ENCODE measurements around the gene BMP8A. TPM values are rescaled to one million over a fixed set of nuclear protein-coding genes. Genes with fewer than 3 reads are reported as not detected.
A peak's percentile ranks its signal among the peaks of the same experiment; 100 is the strongest.

BMP8A gene
- total RNA-seq, 2 experiments from 2014 or later = 0.20 TPM; not detected in 1

DNA sequence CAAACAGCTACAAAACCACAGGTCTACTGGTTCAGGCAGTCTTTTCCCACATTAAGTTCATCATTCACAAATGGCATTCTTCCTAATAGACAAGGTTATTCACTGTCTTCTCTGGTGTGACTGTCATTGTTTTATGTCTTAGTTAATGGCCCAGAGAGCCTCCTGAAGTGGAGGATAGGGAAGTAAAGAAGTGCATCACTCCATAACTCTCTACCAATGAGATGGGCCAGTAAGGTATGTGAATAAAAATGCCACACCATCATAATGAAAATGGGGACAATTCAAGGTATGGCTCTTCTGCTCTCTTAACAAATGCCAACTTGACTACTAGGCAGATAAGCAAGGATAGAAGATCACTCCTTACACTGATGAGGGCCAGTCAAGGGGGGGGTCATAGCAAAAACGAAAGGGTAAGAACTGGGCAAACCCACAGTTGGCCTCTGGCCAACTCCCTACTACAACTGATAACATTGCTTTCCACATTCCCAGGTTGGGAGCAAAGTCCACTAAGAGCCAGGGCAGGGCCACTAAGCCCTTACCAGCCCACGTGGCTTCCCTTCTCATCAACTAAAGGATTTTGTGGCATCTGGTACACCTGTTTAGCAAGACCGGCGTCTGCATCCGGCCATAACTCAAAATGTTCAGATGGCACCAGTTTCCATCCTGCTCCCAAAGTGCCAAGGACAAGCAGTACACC lies 75.2 kb downstream of the BMP8A start:
- Mint-ChIP-seq H3K27me3 (no peaks in the 10 kb centered on the region), H3K4me3 (no peak overlapping the region), H3K9me3 (no peaks in the 10 kb centered on the region), H3K27ac (no peak overlapping the region), H3K4me1 (peaks cover 12% of the 10 kb centered on the region), H3K36me3 (peaks cover 46% of the 10 kb centered on the region)
- no peak for DNase-seq
- ATAC-seq (ENCODE audit: low read depth) = no peak
- POLR2A ChIA-PET = no interaction called here

DNA sequence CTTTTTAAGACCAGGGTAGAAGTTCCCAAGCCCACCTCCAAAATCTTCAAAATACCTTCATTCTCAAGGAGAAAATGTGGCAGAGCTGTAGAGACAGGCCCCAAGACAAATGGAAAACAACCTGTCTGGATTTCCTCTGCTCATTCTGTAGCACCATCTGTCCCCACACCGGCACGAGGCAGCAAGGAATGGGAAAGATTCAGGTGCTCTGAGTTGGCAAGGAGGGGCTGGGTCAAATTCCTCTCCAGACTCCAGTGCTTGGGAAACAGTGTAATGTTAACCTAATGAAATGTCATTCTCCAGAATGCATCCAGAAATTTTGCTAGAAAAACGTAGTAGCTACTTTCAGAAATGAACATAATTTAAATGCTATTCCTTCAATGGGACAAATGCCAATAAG lies 75.9 kb downstream of the BMP8A start:
- Mint-ChIP-seq H3K36me3 (peaks cover 45% of the 10 kb centered on the region), H3K4me3 (no peak overlapping the region), H3K27ac (no peak overlapping the region), H3K9me3 (no peaks in the 10 kb centered on the region), H3K4me1 (peaks cover 16% of the 10 kb centered on the region), H3K27me3 (no peaks in the 10 kb centered on the region)
- no peak for ATAC-seq (ENCODE audit: low read depth)
- POLR2A ChIA-PET = no interaction called here
- no peak for DNase-seq

DNA sequence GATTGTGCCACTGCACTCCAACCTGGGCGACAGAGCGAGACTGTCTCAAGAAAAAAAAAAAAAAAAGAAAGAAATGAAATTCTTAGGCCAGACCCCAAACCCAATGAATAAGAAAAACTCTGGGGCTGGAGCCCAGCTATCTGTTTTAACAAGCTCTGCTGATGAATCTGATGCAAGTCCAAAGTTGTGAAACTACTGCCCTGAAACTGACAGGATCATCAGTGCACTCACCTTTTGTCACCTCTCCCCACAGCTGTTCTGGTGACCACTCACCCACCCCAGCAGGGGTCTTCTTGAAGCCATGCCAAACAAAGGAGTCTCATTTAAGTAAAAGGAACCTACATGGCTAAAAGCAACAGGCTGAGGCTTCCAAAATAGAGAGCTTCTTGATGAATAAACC lies 76.8 kb downstream of the BMP8A start:
- peaks cover 19% of the 10 kb centered on the region for H3K4me1 Mint-ChIP-seq
- H3K36me3 Mint-ChIP-seq = peaks cover 41% of the 10 kb centered on the region
- H3K4me3 Mint-ChIP-seq = no peak overlapping the region
- POLR2A ChIA-PET = no interaction called here
- no peak for ATAC-seq (ENCODE audit: low read depth)
- no peaks in the 10 kb centered on the region for H3K27me3 Mint-ChIP-seq
- H3K27ac Mint-ChIP-seq = no peak overlapping the region
- DNase-seq = no peak
- H3K9me3 Mint-ChIP-seq = no peaks in the 10 kb centered on the region

DNA sequence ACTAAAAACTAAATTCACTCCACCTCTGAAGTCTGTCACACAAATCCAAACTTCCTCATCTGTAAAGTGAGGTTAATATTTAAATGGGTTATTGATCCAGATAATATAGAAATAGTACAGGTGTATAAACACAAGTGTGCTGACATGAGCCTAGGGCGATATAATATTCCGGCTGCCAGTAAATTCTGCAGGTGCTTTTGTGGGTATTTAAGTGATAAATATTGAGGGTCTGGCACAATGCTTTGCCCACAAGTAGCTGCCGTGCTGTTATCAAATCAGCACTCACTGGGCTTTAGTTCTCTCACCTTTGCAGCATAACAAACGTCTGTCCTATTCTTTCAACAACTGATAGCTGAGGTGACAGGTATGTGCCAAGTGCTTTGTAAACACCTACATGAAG lies 77.6 kb downstream of the BMP8A start:
- no peak overlapping the region for H3K4me3 Mint-ChIP-seq
- no peak for ATAC-seq (ENCODE audit: low read depth)
- no peaks in the 10 kb centered on the region for H3K27me3 Mint-ChIP-seq
- no peak for DNase-seq
- no peak overlapping the region for H3K27ac Mint-ChIP-seq
- POLR2A ChIA-PET = no interaction called here
- peaks cover 43% of the 10 kb centered on the region for H3K36me3 Mint-ChIP-seq
- H3K4me1 Mint-ChIP-seq = peaks cover 27% of the 10 kb centered on the region
- no peaks in the 10 kb centered on the region for H3K9me3 Mint-ChIP-seq

DNA sequence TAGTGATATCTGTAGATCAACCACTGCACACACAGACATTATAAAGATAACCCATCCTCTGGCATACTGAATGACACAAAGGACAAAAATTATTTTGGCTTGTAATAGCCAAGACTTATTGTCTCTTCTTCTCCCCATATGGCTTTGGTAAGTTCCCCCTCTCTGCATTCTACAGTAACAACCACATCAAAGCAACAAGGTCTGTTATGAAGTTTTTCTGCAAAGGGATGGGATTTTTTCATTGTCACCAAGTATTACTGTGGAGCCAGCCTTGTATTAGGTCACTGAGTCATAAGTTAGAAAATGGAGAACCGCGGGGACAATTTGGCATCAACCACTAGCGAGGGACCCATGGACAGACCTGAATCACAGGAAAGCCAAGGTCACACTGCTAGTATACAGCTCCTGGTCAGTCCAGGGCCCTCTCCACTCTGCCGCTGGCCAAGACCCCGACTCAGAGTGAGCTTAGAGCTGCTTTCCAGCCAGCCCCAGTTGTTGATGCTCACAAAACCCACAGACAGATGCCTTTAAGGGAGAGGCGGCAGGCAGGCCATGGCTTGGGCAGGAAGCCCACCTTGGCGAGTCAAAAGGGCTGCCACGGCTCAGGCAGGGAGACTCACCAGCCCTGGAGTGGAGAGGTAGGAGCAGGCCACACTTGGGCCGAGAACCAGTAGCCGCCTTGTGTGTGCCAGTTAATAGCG lies 79.2 kb downstream of the BMP8A start:
- ATAC-seq (ENCODE audit: low read depth) (no peak), DNase-seq (no peak)
- POLR2A ChIA-PET = no interaction called here
- Mint-ChIP-seq H3K9me3 (no peaks in the 10 kb centered on the region), H3K36me3 (peaks cover 50% of the 10 kb centered on the region), H3K4me3 (no peak overlapping the region), H3K4me1 (peaks cover 39% of the 10 kb centered on the region), H3K27me3 (no peaks in the 10 kb centered on the region), H3K27ac (no peak overlapping the region)

DNA sequence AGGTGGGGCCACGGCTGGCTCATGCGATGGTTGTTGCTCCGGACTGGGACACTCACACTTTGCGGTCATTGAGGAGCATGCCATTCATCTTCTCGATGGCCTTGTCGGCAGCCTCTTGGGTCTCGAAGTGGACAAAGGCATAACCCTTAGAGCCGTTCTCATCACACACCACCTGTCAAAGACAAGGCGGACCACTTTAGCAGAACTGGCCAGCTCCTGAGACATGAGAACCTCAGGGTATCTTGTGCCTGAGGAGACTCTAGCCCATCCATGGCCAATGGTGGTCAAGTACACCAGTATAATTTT lies 79.7 kb downstream of the BMP8A start:
- Mint-ChIP-seq H3K9me3 (no peaks in the 10 kb centered on the region), H3K4me1 (peaks cover 39% of the 10 kb centered on the region), H3K27ac (no peak overlapping the region), H3K4me3 (no peak overlapping the region), H3K27me3 (no peaks in the 10 kb centered on the region), H3K36me3 (peaks cover 49% of the 10 kb centered on the region)
- ATAC-seq (ENCODE audit: low read depth) (no peak), DNase-seq (no peak)
- POLR2A ChIA-PET = no interaction called here

DNA sequence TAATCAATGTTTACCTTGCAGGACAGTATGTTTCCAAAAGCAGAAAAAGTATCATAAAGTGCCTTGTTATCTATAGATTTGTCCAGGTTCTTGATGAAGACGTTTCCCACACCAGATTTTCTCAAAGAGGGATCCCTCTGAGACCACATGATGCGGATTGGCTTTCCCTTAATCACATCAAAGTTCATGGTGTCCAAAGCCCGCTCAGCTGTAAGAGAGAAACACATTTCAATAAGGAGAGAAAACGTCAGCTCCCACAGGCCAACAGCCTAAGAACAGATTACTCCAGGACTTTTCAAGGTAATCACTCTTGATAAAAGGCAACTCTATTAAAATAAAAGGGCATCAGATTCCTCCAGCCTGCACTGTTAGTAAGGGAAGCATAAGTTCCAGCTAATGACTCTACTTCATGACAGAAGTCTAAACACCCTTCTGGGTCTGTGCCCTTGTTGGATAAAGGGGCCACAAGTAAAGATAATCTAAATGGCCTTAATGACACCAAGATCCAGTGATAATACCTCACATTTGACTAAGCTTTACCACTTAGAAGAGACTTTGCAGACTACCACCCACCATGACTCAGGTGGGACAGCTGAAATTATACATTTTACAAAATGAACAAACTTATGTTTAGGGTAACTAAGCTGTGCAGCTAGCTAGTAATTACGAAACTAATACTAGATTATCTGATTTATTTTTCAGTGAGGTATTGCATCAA lies 81.1 kb downstream of the BMP8A start:
- H3K27me3 Mint-ChIP-seq = no peaks in the 10 kb centered on the region
- H3K27ac Mint-ChIP-seq = no peak overlapping the region
- DNase-seq (no peak), ATAC-seq (ENCODE audit: low read depth) (no peak)
- H3K36me3 Mint-ChIP-seq = peaks cover 36% of the 10 kb centered on the region
- POLR2A ChIA-PET = interaction anchor here (0.7 to 1.6 kb wide), 3 partner anchors 11 to 545 kb away, joined by 3 to 4 read pairs (median 3); no protein-coding TSS in a partner anchor
- H3K4me3 Mint-ChIP-seq = no peak overlapping the region
- H3K9me3 Mint-ChIP-seq = no peaks in the 10 kb centered on the region
- peaks cover 36% of the 10 kb centered on the region for H3K4me1 Mint-ChIP-seq

DNA sequence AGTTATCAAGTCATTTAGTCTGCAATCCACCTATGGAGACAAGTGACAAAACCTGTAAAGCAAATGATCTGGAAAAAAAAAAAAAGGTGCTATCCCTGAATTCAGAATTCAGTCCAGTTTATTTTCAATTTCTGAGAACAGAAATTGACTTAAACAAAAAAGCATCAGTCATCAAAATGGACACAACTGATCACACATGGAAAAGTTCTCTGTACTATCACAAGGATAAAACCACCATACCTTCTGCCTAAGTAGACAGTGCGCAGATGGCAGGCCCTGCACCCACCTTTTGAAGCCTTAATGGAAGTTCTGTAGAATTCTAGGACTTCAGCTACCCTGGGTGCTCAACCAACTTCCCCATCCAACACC lies 81.6 kb downstream of the BMP8A start:
- Mint-ChIP-seq H3K4me1 (peaks cover 36% of the 10 kb centered on the region), H3K4me3 (peak overlapping the region; percentile 87), H3K27ac (peak overlapping the region; percentile 21), H3K9me3 (no peaks in the 10 kb centered on the region), H3K27me3 (no peaks in the 10 kb centered on the region), H3K36me3 (peaks cover 32% of the 10 kb centered on the region)
- DNase-seq (no peak), ATAC-seq (ENCODE audit: low read depth) (no peak)
- POLR2A ChIA-PET = interaction anchor here (0.7 to 1.6 kb wide), 2 partner anchors 12 to 545 kb away, joined by 3 to 4 read pairs; no protein-coding TSS in a partner anchor

DNA sequence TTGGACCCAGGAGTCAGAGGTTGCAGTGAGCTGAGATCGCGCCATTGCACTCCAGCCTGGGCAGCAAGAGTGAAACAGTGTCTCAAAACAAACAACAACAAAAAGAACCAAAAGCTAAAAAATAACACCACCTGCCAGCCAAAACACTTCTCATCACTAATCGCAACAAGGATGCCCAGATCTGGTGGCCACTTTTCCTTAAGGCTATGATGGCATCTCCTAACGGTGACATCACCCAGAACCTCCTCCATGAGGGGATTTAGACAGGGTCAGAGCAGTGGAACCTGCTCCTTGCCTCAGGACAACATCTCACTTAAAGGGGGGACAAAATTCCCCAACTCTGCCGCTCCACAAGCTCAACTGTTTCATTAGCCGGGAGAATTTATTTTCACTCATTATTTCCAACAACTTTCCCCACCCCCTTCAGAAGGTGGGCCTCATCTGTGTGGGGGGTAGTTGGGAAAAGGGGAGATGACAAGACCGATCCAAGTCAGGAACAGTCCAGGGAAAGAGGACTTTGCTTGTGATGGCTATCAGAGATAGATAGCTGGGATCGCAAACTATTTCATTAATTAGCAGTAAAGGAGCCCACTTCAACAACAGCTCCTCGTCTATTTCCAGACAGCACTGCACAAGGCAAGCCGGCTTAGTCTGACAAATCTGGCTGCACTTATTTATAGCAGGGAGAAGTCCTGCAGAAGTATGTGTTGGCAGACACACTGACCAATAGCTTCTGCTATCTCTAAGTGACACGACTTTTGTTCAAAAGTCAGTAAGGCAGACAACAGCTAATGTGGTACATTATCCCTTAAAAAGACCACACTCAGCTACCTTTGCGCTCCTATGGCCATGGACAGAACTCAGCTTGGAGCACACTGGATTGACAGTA lies 82.5 kb downstream of the BMP8A start:
- Mint-ChIP-seq H3K4me3 (peak overlapping the region; percentile 87), H3K27ac (no peak overlapping the region), H3K4me1 (peaks cover 36% of the 10 kb centered on the region), H3K9me3 (no peaks in the 10 kb centered on the region), H3K27me3 (peaks cover 1% of the 10 kb centered on the region), H3K36me3 (peaks cover 32% of the 10 kb centered on the region)
- ATAC-seq (ENCODE audit: low read depth) = no peak
- no peak for DNase-seq
- POLR2A ChIA-PET = interaction anchor here (0.5 to 1.6 kb wide), 4 partner anchors 13 to 750 kb away, joined by 3 to 5 read pairs (median 4); no protein-coding TSS in a partner anchor

DNA sequence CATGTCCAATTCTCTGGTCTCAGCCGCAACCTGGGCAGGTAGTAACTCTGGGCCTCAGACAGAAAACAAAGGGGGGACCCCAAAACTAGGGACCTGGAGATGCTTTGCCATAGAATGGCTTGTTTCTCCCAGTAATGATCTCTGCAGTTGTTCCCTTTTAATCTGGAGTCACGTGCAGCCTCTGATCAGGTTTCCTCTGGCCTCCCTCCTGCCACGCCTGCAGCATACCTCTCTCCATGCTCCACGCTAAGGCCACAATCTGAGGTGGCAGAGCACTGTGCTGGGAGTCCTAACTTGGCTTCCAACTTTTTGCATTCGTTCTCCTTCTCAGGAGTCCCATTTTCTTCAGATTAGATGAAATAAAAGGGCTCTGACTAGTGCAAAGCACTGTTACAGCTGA lies 83.2 kb downstream of the BMP8A start:
- POLR2A ChIA-PET = interaction anchor here (0.6 to 1.9 kb wide), 4 partner anchors 9 to 164 kb away, joined by 3 to 9 read pairs (median 4); partner anchors contain the start of gene PPIE
- peaks cover 2% of the 10 kb centered on the region for H3K27me3 Mint-ChIP-seq
- no peak for ATAC-seq (ENCODE audit: low read depth)
- DNase-seq = no peak
- peaks cover 36% of the 10 kb centered on the region for H3K4me1 Mint-ChIP-seq
- H3K9me3 Mint-ChIP-seq = no peaks in the 10 kb centered on the region
- H3K4me3 Mint-ChIP-seq = peak overlapping the region; percentile 87
- H3K27ac Mint-ChIP-seq = peak overlapping the region; percentile 89
- H3K36me3 Mint-ChIP-seq = peaks cover 32% of the 10 kb centered on the region
